K562 (cell line): ENCODE measurements around the gene SLFN14. TPM values are rescaled to one million over a fixed set of nuclear protein-coding genes. Genes with fewer than 3 reads are reported as not detected.

Experiments
- ELF4 ChIP-seq: fragments of 450-650 bp; formaldehyde crosslinking; IDR thresholded peaks from 2 replicates; pipeline ENCODE4 v1.4.0; 2022; ENCODE audit warnings: missing genetic modification characterization
- HIVEP1 ChIP-seq: fragments of 250-450 bp; sonication (Bioruptor Pico); IDR thresholded peaks from 2 replicates; pipeline ENCODE4 v1.4.0; 2020; ENCODE audit warnings: mild to moderate bottlenecking
- HOXB6 ChIP-seq: fragments of 250-450 bp; sonication (Bioruptor Pico); IDR thresholded peaks from 2 replicates; pipeline ENCODE4 v1.5.1; 2022; ENCODE audit warnings: mild to moderate bottlenecking, borderline replicate concordance
- LARP7 ChIP-seq: fragments of 450-650 bp; IDR thresholded peaks from 2 replicates; pipeline ENCODE4 v1.6.1; 2016
- MEF2A ChIP-seq: IDR thresholded peaks from 2 replicates; pipeline ENCODE4 v1.6.1; 2011; ENCODE audit warnings: low read depth, mild to moderate bottlenecking, low read length, moderate library complexity; ENCODE audit not compliant: control insufficient read depth
- SPI1 ChIP-seq: IDR thresholded peaks from 2 replicates; pipeline ENCODE4 v1.6.1; 2011; ENCODE audit warnings: low read depth, low read length, control low read depth, borderline replicate concordance
- ZC3H8 ChIP-seq: fragments of 450-650 bp; IDR thresholded peaks from 2 replicates; pipeline ENCODE4 v1.6.1; 2017
- polyA plus RNA-seq, 8 experiments: library from polyadenylated mRNA; depleted of rRNA in 4 of 8; stranded (reverse) in 5 of 8; unstranded in 3 of 8; fragments of >200 nt; fragmentation: Nextera tagmentation in 2 of 8; fragmentation: Illumina TruSeq in 1 of 8; extraction: Ambion mirVana in 2 of 8; extraction: Trizol in 1 of 8; gene quantifications; 2 replicates each; pipeline versions ENCODE4 v1.2.1 to v1.2.3, GENCODE V29; 2011 to 2014; ENCODE audit warnings: inconsistent platforms in 1 of 8, missing spikeins in 1 of 8
- total RNA-seq, 7 experiments: library from RNA; depleted of rRNA in 6 of 7; stranded (reverse); fragments of >200 nt in 6 of 7; fragmentation: Illumina TruSeq in 2 of 7; extraction: Trizol in 2 of 7; gene quantifications; 2 replicates each; pipeline versions ENCODE4 v1.2.1 to v1.2.3, GENCODE V29; 2011 to 2021; ENCODE audit warnings: low replicate concordance in 1 of 7
- TF ChIP-seq, protein P1 (sequence below): fragments of 450-650 bp; IDR thresholded peaks from 2 replicates; pipeline ENCODE4 v1.6.1; 2016; ENCODE audit warnings: borderline replicate concordance
- TF ChIP-seq, protein P2 (sequence below): fragments of 200-600 bp; sonication (generic); IDR thresholded peaks from one replicate; pipeline ENCODE4 v1.6.1; 2012; ENCODE audit warnings: mild to moderate bottlenecking, low read depth, low read length, inconsistent platforms
- TF ChIP-seq, protein P3 (sequence below): fragments of 450-650 bp; formaldehyde crosslinking; conservative IDR thresholded peaks from 2 replicates; pipeline ENCODE4 v1.4.0; 2022; ENCODE audit warnings: mild to moderate bottlenecking, missing genetic modification characterization
- TF ChIP-seq, protein P4 (sequence below): fragments of 250-450 bp; sonication (Bioruptor Pico); IDR thresholded peaks from 2 replicates; pipeline ENCODE4 v1.8.0; 2021; ENCODE audit warnings: mild to moderate bottlenecking, moderate library complexity

Gene SLFN14
- total and polyA plus RNA-seq, 9 of the 15 experiments (the other 6 are each of a cell fraction or from before 2014, with no cell fraction given): 1.3 to 4.3 (median 3.1) TPM

DNA sequence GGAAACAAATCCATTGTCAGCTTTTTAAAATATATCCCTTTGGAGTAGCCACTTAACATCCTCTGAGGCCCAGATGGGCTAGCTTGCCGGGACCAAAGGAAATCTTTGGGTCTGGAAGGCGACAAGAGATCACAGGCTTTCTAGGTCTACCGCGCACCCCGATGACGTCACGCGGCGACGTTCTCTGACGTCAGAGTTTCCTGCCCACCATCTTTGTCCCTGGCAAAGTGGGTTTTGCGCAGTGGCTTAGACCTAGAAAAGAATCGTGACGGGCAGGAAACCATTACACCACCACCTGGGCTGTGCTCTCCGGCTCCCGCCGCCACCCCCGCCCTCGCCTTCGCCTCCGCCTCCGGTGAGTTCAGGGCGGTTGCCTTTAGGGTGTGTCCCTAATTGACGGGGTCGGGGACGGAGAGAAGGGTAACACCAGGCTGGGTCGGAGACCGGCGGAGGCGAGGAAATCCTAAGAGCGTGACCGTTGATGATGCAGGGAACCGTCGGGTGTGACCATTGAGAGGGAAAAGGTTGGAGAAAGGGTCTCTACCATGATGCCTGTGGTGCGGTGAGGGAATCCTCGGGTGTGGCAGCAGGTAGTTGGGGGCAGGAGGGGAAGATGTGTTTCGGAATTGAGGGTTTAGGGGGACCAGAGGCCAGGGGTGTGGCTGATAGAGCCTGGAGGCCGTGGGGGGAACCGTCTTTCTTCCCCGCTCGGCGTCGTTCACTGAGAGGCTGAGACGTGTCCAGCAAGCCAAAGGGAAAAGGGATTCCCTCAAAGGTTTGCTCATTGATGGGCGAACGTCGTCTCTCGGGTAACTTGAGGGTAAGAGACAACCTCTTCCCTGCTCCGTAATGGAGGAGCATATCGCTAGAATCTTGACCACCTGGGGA is 26.7 kb upstream of the SLFN14 start, which contains the start of gene AP2B1 (continued):
- no peak for TF ChIP-seq SPI1
- TF ChIP-seq, protein P1, sequence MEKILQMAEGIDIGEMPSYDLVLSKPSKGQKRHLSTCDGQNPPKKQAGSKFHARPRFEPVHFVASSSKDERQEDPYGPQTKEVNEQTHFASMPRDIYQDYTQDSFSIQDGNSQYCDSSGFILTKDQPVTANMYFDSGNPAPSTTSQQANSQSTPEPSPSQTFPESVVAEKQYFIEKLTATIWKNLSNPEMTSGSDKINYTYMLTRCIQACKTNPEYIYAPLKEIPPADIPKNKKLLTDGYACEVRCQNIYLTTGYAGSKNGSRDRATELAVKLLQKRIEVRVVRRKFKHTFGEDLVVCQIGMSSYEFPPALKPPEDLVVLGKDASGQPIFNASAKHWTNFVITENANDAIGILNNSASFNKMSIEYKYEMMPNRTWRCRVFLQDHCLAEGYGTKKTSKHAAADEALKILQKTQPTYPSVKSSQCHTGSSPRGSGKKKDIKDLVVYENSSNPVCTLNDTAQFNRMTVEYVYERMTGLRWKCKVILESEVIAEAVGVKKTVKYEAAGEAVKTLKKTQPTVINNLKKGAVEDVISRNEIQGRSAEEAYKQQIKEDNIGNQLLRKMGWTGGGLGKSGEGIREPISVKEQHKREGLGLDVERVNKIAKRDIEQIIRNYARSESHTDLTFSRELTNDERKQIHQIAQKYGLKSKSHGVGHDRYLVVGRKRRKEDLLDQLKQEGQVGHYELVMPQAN: peak; percentile 91
- TF ChIP-seq MEF2A: no peak
- peak; percentile 56; the same call in 1 of the 2 replicates for TF ChIP-seq ZC3H8
- TF ChIP-seq, protein P2, sequence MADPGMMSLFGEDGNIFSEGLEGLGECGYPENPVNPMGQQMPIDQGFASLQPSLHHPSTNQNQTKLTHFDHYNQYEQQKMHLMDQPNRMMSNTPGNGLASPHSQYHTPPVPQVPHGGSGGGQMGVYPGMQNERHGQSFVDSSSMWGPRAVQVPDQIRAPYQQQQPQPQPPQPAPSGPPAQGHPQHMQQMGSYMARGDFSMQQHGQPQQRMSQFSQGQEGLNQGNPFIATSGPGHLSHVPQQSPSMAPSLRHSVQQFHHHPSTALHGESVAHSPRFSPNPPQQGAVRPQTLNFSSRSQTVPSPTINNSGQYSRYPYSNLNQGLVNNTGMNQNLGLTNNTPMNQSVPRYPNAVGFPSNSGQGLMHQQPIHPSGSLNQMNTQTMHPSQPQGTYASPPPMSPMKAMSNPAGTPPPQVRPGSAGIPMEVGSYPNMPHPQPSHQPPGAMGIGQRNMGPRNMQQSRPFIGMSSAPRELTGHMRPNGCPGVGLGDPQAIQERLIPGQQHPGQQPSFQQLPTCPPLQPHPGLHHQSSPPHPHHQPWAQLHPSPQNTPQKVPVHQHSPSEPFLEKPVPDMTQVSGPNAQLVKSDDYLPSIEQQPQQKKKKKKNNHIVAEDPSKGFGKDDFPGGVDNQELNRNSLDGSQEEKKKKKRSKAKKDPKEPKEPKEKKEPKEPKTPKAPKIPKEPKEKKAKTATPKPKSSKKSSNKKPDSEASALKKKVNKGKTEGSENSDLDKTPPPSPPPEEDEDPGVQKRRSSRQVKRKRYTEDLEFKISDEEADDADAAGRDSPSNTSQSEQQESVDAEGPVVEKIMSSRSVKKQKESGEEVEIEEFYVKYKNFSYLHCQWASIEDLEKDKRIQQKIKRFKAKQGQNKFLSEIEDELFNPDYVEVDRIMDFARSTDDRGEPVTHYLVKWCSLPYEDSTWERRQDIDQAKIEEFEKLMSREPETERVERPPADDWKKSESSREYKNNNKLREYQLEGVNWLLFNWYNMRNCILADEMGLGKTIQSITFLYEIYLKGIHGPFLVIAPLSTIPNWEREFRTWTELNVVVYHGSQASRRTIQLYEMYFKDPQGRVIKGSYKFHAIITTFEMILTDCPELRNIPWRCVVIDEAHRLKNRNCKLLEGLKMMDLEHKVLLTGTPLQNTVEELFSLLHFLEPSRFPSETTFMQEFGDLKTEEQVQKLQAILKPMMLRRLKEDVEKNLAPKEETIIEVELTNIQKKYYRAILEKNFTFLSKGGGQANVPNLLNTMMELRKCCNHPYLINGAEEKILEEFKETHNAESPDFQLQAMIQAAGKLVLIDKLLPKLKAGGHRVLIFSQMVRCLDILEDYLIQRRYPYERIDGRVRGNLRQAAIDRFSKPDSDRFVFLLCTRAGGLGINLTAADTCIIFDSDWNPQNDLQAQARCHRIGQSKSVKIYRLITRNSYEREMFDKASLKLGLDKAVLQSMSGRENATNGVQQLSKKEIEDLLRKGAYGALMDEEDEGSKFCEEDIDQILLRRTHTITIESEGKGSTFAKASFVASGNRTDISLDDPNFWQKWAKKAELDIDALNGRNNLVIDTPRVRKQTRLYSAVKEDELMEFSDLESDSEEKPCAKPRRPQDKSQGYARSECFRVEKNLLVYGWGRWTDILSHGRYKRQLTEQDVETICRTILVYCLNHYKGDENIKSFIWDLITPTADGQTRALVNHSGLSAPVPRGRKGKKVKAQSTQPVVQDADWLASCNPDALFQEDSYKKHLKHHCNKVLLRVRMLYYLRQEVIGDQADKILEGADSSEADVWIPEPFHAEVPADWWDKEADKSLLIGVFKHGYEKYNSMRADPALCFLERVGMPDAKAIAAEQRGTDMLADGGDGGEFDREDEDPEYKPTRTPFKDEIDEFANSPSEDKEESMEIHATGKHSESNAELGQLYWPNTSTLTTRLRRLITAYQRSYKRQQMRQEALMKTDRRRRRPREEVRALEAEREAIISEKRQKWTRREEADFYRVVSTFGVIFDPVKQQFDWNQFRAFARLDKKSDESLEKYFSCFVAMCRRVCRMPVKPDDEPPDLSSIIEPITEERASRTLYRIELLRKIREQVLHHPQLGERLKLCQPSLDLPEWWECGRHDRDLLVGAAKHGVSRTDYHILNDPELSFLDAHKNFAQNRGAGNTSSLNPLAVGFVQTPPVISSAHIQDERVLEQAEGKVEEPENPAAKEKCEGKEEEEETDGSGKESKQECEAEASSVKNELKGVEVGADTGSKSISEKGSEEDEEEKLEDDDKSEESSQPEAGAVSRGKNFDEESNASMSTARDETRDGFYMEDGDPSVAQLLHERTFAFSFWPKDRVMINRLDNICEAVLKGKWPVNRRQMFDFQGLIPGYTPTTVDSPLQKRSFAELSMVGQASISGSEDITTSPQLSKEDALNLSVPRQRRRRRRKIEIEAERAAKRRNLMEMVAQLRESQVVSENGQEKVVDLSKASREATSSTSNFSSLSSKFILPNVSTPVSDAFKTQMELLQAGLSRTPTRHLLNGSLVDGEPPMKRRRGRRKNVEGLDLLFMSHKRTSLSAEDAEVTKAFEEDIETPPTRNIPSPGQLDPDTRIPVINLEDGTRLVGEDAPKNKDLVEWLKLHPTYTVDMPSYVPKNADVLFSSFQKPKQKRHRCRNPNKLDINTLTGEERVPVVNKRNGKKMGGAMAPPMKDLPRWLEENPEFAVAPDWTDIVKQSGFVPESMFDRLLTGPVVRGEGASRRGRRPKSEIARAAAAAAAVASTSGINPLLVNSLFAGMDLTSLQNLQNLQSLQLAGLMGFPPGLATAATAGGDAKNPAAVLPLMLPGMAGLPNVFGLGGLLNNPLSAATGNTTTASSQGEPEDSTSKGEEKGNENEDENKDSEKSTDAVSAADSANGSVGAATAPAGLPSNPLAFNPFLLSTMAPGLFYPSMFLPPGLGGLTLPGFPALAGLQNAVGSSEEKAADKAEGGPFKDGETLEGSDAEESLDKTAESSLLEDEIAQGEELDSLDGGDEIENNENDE: no peak
- TF ChIP-seq, protein P3, sequence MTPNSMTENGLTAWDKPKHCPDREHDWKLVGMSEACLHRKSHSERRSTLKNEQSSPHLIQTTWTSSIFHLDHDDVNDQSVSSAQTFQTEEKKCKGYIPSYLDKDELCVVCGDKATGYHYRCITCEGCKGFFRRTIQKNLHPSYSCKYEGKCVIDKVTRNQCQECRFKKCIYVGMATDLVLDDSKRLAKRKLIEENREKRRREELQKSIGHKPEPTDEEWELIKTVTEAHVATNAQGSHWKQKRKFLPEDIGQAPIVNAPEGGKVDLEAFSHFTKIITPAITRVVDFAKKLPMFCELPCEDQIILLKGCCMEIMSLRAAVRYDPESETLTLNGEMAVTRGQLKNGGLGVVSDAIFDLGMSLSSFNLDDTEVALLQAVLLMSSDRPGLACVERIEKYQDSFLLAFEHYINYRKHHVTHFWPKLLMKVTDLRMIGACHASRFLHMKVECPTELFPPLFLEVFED (CRISPR knock-in tag): peak; percentile 80
- TF ChIP-seq HOXB6 (CRISPR knock-in tag): no peak
- peak; percentile 74 for TF ChIP-seq LARP7
- TF ChIP-seq, protein P4, sequence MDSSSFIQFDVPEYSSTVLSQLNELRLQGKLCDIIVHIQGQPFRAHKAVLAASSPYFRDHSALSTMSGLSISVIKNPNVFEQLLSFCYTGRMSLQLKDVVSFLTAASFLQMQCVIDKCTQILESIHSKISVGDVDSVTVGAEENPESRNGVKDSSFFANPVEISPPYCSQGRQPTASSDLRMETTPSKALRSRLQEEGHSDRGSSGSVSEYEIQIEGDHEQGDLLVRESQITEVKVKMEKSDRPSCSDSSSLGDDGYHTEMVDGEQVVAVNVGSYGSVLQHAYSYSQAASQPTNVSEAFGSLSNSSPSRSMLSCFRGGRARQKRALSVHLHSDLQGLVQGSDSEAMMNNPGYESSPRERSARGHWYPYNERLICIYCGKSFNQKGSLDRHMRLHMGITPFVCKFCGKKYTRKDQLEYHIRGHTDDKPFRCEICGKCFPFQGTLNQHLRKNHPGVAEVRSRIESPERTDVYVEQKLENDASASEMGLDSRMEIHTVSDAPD (CRISPR knock-in tag): no peak
- no peak for TF ChIP-seq HIVEP1 (CRISPR knock-in tag)
- TF ChIP-seq ELF4: no peak
